Progenitor cell of endocrine pancreas (in vitro differentiated cells): ENCODE measurements around the gene TMC7. TPM values are rescaled to one million over a fixed set of nuclear protein-coding genes. Genes with fewer than 3 reads are reported as not detected.

ENCODE experiments used
- DNase-seq: peaks from one replicate; pipeline ENCODE4 v3.0.0; 2021; ENCODE audit warnings: low spot score; ENCODE audit not compliant: unreplicated experiment
- H3K27ac Mint-ChIP-seq: 2 replicates; pipeline ENCODE4 v1.8.0; 2021; ENCODE audit warnings: mild to moderate bottlenecking, moderate library complexity, mixed read lengths
- H3K27me3 Mint-ChIP-seq: 2 replicates; pipeline ENCODE4 v1.8.0; 2021; ENCODE audit warnings: mixed read lengths
- H3K36me3 Mint-ChIP-seq: 2 replicates; pipeline ENCODE4 v1.8.0; 2022; ENCODE audit warnings: mixed read lengths; ENCODE audit not compliant: insufficient read depth
- H3K4me1 Mint-ChIP-seq: 2 replicates; pipeline ENCODE4 v1.8.0; 2021; ENCODE audit warnings: low read depth, mixed read lengths
- H3K4me3 Mint-ChIP-seq: 2 replicates; pipeline ENCODE4 v1.8.0; 2021; ENCODE audit warnings: low read depth, mild to moderate bottlenecking, moderate library complexity, mixed read lengths
- H3K9me3 Mint-ChIP-seq: 2 replicates; pipeline ENCODE4 v1.8.0; 2021; ENCODE audit warnings: low read depth, mixed read lengths
- total RNA-seq: library from RNA; stranded (reverse); gene quantifications from 2 replicates; pipeline ENCODE4 v1.2.1, GENCODE V29; 2021
- TF ChIP-seq, protein P1 (sequence below): fragments of 200-600 bp; sonication (generic); IDR thresholded peaks from one replicate; pipeline ENCODE4 v1.5.0; 2021; ENCODE audit warnings: antibody characterized with exemption, mild to moderate bottlenecking; ENCODE audit not compliant: unreplicated experiment

The TMC7 gene
- total RNA-seq, 1 donor from 2014 or later: 4.8 TPM

DNA sequence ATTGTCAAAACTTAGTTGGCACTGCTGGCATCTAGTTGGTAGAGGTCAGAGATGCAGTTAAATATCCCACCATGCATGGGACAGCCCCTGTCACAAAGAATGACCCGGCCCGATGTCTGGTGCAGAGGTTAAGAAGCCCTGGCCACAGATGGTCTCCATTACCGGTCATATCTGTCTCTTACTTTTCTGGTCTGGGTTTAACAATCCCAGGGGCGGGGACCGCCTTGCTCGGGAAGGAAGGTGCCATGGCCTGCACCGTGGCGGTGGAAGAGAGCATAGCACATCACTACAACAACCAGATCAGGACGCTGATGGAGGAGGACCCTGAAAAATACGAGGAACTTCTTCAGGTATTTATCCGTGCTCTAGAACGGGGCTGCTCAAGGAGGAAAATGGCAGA, 91.8 kb downstream of the TMC7 start:
- no peak overlapping the region for H3K27ac Mint-ChIP-seq
- no peaks in the 10 kb centered on the region for H3K27me3 Mint-ChIP-seq
- H3K9me3 Mint-ChIP-seq: no peaks in the 10 kb centered on the region
- H3K36me3 Mint-ChIP-seq: peaks cover 36% of the 10 kb centered on the region
- H3K4me3 Mint-ChIP-seq: no peak overlapping the region
- TF ChIP-seq, protein P1, sequence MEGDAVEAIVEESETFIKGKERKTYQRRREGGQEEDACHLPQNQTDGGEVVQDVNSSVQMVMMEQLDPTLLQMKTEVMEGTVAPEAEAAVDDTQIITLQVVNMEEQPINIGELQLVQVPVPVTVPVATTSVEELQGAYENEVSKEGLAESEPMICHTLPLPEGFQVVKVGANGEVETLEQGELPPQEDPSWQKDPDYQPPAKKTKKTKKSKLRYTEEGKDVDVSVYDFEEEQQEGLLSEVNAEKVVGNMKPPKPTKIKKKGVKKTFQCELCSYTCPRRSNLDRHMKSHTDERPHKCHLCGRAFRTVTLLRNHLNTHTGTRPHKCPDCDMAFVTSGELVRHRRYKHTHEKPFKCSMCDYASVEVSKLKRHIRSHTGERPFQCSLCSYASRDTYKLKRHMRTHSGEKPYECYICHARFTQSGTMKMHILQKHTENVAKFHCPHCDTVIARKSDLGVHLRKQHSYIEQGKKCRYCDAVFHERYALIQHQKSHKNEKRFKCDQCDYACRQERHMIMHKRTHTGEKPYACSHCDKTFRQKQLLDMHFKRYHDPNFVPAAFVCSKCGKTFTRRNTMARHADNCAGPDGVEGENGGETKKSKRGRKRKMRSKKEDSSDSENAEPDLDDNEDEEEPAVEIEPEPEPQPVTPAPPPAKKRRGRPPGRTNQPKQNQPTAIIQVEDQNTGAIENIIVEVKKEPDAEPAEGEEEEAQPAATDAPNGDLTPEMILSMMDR: no peak
- H3K4me1 Mint-ChIP-seq: no peaks in the 10 kb centered on the region
- no peak for DNase-seq

DNA sequence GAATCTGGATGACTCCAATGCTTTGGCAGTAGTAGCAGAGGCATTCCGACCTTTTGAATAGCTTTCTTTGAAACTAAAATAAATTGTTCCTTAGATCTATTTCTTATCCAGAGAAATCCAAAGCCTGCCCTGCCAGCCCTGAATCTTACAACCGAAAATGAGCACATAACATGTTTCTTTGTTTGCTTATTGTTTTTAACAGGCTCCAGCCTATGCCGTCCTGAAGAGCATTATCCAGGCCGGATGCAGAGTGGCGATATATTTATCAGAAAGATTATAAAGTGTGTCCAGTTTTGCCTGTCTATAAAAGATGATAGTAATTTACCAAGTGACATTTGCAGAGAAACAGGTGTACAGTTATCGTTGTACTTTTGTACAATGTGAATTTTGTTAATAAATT, 94.1 kb downstream of the TMC7 start:
- Mint-ChIP-seq H3K9me3 (no peaks in the 10 kb centered on the region), H3K36me3 (peaks cover 44% of the 10 kb centered on the region), H3K4me3 (no peak overlapping the region), H3K4me1 (no peaks in the 10 kb centered on the region), H3K27ac (no peak overlapping the region), H3K27me3 (no peaks in the 10 kb centered on the region)
- no peak for DNase-seq
- TF ChIP-seq, protein P1: no peak

DNA sequence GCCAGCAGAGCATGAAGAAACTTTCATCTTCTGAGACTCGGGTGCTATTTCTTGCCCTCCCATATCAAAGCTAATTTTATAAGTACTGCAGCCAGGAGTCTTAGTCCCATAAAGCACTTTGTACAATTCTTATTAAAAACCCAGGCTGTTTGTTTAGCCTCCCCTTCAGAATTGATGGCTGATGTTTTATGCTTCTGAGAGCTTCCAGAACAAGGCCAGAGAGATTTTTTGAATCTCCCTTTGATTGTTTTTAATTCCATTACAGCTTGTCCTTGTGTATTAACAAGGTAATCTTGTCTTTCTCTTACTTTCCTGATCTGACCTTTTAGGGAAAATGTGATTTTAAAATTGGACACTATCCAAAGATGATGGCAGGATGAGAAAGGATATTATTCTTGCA, 99.9 kb downstream of the TMC7 start:
- peaks cover 31% of the 10 kb centered on the region for H3K36me3 Mint-ChIP-seq
- no peak overlapping the region for H3K4me3 Mint-ChIP-seq
- DNase-seq: no peak
- H3K27ac Mint-ChIP-seq: no peak overlapping the region
- H3K4me1 Mint-ChIP-seq: peaks cover 2% of the 10 kb centered on the region
- TF ChIP-seq, protein P1: no peak
- peaks cover 11% of the 10 kb centered on the region for H3K27me3 Mint-ChIP-seq
- no peaks in the 10 kb centered on the region for H3K9me3 Mint-ChIP-seq

DNA sequence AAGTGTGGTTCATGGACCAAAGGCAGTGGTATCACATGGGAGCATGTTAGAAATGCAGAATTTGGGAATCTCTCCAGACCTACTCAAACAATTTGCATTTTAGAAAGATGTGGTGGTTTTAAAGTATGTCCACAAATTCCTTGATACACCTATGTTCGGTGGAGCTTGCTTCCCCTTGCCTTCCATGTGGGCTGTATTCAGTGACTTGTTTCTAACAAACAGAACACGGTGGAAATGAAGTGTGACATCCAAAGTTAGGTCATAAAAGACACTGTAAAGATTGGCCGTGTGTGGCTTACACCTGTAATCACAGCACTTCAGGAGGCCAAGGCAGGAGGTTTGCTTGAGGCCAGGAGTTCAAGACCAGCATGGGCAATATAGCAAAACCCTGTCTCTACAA, 100.4 kb downstream of the TMC7 start:
- peaks cover 27% of the 10 kb centered on the region for H3K36me3 Mint-ChIP-seq
- no peak overlapping the region for H3K4me3 Mint-ChIP-seq
- H3K4me1 Mint-ChIP-seq: peaks cover 2% of the 10 kb centered on the region
- TF ChIP-seq, protein P1: no peak
- H3K9me3 Mint-ChIP-seq: no peaks in the 10 kb centered on the region
- no peak for DNase-seq
- peaks cover 11% of the 10 kb centered on the region for H3K27me3 Mint-ChIP-seq
- H3K27ac Mint-ChIP-seq: no peak overlapping the region

DNA sequence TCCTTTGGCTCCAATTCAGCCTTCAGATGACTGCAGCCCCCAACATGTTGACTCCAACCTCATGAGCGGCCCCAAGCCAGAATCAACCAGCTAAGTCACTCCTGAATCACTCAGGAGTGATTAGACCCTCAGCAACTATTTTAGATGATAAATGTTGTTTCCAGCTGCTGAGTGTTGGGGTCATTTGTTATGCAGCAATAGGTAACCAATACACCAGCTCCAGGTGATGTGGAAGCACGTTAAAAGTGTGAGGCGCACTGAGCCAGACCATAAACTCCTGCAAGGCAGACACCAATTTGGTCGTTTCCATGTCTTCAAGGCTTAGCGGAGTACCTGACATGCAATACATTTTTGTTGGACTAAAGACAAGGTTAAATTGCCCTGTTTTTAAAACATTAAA, 101.1 kb downstream of the TMC7 start:
- H3K27ac Mint-ChIP-seq: no peak overlapping the region
- DNase-seq: no peak
- peaks cover 21% of the 10 kb centered on the region for H3K36me3 Mint-ChIP-seq
- H3K27me3 Mint-ChIP-seq: peaks cover 14% of the 10 kb centered on the region
- H3K4me3 Mint-ChIP-seq: no peak overlapping the region
- H3K9me3 Mint-ChIP-seq: no peaks in the 10 kb centered on the region
- TF ChIP-seq, protein P1: no peak
- peaks cover 2% of the 10 kb centered on the region for H3K4me1 Mint-ChIP-seq
